Astrocyte (in vitro differentiated cells and primary cell): ENCODE measurements around the gene ATP9A.

Experiments used
- EZH2 ChIP-seq: IDR thresholded peaks from 2 replicates; pipeline ENCODE4 v1.6.1; 2012; ENCODE audit warnings: mild to moderate bottlenecking, low read length, inconsistent platforms; ENCODE audit not compliant: insufficient read depth
- TF ChIP-seq, protein P1 (sequence below): IDR thresholded peaks from 2 replicates; pipeline ENCODE4 v1.5.1; 2011; ENCODE audit warnings: low read depth, mild to moderate bottlenecking, inconsistent platforms, low read length, moderate library complexity; ENCODE audit not compliant: insufficient read depth

DNA sequence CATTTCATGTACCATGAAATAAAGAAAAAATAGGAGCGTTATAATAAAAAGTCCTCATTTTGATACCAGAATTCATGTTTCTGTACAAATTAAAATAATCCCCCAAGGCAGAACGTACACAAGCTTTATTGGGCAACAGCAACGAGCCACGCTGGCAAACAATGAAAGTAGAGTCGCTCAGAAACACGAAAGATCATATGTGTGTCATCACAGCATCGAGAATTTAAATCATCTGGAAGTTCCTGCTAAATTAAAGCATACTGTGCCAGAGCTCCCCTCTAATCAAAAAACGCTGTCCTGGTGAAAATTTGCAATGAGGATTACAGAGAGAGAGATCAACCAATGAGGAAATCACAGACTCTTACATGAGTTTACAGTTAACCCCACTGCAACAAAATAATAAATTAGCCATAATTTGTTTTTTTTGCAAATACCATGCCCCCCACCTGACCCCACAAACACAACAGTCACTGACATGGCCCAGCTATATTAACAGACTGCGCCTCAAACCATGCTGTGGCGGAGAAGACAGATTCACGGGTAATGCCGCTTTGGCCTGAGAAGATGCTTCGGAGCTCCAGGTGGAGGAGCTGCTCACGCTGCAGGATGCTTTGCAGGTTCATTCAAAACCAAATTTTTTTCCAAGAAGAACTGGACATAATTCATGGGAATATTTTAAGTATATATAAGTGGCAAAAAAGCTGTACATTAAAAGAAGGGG is 171.4 kb downstream of the ATP9A start:
- TF ChIP-seq, protein P1, sequence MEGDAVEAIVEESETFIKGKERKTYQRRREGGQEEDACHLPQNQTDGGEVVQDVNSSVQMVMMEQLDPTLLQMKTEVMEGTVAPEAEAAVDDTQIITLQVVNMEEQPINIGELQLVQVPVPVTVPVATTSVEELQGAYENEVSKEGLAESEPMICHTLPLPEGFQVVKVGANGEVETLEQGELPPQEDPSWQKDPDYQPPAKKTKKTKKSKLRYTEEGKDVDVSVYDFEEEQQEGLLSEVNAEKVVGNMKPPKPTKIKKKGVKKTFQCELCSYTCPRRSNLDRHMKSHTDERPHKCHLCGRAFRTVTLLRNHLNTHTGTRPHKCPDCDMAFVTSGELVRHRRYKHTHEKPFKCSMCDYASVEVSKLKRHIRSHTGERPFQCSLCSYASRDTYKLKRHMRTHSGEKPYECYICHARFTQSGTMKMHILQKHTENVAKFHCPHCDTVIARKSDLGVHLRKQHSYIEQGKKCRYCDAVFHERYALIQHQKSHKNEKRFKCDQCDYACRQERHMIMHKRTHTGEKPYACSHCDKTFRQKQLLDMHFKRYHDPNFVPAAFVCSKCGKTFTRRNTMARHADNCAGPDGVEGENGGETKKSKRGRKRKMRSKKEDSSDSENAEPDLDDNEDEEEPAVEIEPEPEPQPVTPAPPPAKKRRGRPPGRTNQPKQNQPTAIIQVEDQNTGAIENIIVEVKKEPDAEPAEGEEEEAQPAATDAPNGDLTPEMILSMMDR: no peak
- TF ChIP-seq EZH2: no peak
